Lower lobe of right lung (tissue), 2 donors: ENCODE results near the gene ZNF225. TPM values are rescaled to one million over a fixed set of nuclear protein-coding genes. Genes with fewer than 3 reads are reported as not detected.

Source experiments
- ATAC-seq, 2 donors: fragments of 200-7000 bp; cut with Tn5 transposase; one replicate each; pipeline ENCODE4 v1.9.1; 2020 to 2022; ENCODE audit warnings: mild to moderate bottlenecking in 2 of 2, moderate library complexity in 2 of 2
- DNase-seq: peaks from one replicate; pipeline ENCODE4 v3.0.0-alpha.2; 2020
- H3K27ac ChIP-seq: fragments of 200-600 bp; one replicate; pipeline ENCODE4 v1.8.0; 2022
- H3K27me3 ChIP-seq: fragments of 200-600 bp; one replicate; pipeline ENCODE4 v1.8.0; 2022; ENCODE audit warnings: low read depth
- H3K36me3 ChIP-seq: fragments of 200-600 bp; one replicate; pipeline ENCODE4 v1.8.0; 2022; ENCODE audit warnings: mild to moderate bottlenecking
- H3K4me1 ChIP-seq: fragments of 200-600 bp; one replicate; pipeline ENCODE4 v1.8.0; 2022
- H3K4me3 ChIP-seq: fragments of 200-600 bp; one replicate; pipeline ENCODE4 v1.8.0; 2022; ENCODE audit warnings: mild to moderate bottlenecking
- H3K9me3 ChIP-seq: fragments of 200-600 bp; one replicate; pipeline ENCODE4 v1.8.0; 2022
- intact Hi-C: fragments of 100-400 bp; cut with DNase I; formaldehyde crosslinking; loops from one replicate; pipeline ENCODE4 v1.11.0; 2022
- total RNA-seq: library from RNA; stranded (reverse); fragmentation: NEBNext Ultra II Directional; extraction: Animal tissue kit (Norgen Biotek cat#: 25700); gene quantifications from one replicate; pipeline ENCODE4 v1.2.1, GENCODE V29; 2021
- TF ChIP-seq, protein P1 (sequence below): fragments of 200-600 bp; IDR thresholded peaks from one replicate; pipeline ENCODE4 v1.8.0; 2022; ENCODE audit warnings: antibody characterized with exemption, mild to moderate bottlenecking
- donor health status: DM: no; HTN: yes; CAD: no; lungs with severe emphysema.

ZNF225 gene
- total RNA-seq, 1 donor from 2014 or later, result 6.8 TPM

DNA sequence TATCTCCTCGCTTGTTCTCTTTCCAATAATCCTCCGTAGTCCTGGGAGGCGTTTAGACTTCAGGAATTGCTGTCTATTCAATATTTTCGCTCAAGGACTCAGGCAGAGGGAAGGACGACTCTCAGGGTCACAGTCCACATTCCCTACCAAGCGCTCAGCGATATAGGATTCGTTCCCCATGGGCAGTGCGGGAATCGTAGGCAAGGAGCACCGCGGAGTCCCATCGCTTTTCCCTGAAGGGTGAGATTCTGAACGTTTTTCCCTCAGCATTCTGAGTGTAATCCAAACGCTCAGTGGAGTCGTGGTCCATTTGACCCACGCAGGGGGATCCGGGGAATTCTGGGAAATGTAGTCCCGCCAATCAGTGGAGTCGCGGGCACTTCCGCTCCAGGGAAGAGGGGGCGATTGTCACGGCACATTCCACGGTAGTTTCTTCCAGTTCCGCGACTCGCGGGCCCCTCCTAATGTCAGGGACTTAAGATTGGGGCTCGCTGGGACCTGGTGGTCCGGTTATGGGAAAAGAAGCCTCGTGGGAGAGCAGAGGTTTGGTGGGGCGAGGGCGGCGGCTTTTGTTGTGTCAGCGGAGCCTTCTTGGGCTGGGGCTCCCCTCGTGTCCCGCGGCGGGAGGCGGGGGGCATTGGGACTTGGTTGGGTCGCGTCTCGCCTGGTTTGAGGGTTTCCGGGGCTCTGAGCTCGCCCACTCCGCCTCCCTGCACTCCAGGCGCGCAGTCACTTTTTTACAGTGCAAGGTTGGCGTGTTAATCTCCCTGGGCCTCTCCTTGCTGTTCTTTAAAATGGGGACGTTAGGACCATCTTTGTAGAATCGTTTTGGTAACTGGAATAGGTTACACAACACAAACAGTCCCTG is 28.2 kb downstream of the ZNF225 start, which contains the start of gene ZNF234:
ZNF234 (plus strand) TSS at position 364 of the 868 bp plus-strand sequence. CDS start 3,079 bp downstream, outside the sequence.
- H3K9me3 ChIP-seq, result no peaks in the 10 kb centered on the region
- H3K4me3 ChIP-seq, result peak within 1 kb of the TSS; percentile 92
- peak within 1 kb of the TSS; percentile 79 for H3K27ac ChIP-seq
- intact Hi-C loops, result no loop called here
- peak; percentile 85 for DNase-seq
- TF ChIP-seq, protein P1, sequence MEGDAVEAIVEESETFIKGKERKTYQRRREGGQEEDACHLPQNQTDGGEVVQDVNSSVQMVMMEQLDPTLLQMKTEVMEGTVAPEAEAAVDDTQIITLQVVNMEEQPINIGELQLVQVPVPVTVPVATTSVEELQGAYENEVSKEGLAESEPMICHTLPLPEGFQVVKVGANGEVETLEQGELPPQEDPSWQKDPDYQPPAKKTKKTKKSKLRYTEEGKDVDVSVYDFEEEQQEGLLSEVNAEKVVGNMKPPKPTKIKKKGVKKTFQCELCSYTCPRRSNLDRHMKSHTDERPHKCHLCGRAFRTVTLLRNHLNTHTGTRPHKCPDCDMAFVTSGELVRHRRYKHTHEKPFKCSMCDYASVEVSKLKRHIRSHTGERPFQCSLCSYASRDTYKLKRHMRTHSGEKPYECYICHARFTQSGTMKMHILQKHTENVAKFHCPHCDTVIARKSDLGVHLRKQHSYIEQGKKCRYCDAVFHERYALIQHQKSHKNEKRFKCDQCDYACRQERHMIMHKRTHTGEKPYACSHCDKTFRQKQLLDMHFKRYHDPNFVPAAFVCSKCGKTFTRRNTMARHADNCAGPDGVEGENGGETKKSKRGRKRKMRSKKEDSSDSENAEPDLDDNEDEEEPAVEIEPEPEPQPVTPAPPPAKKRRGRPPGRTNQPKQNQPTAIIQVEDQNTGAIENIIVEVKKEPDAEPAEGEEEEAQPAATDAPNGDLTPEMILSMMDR, result no peak
- peak; percentile 97 to 100 for ATAC-seq
- peaks cover 20% of the 10 kb centered on the region for H3K4me1 ChIP-seq
- no peaks in the 10 kb centered on the region for H3K27me3 ChIP-seq
- H3K36me3 ChIP-seq, result peaks cover 22% of the 10 kb centered on the region

DNA sequence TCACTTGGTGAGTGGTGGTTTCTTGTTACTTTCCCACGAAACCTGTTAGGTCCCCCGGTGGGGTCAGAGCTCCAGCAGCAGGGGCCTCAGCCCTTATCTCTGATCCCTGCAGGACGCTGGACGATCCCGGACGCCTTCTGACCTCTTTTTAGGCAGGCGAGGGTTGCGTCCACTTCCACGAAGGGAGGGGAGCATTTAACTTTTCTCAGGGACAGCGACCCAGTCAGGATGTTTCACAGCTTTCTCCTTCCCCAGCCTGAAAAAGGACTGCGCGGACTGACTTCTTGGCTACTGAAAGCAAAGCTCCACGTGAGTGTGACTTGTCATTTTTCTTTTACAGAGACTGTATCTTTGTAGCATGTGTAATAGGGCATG is 28.8 kb downstream of the ZNF225 start:
- H3K27ac ChIP-seq, result peak overlapping the region; percentile 79
- no peaks in the 10 kb centered on the region for H3K9me3 ChIP-seq
- DNase-seq (no peak), ATAC-seq (peak; percentile 39 to 49)
- intact Hi-C loops, result no loop called here
- peaks cover 20% of the 10 kb centered on the region for H3K4me1 ChIP-seq
- peak overlapping the region; percentile 92 for H3K4me3 ChIP-seq
- peaks cover 25% of the 10 kb centered on the region for H3K36me3 ChIP-seq
- H3K27me3 ChIP-seq, result no peaks in the 10 kb centered on the region
- TF ChIP-seq, protein P1, result no peak

DNA sequence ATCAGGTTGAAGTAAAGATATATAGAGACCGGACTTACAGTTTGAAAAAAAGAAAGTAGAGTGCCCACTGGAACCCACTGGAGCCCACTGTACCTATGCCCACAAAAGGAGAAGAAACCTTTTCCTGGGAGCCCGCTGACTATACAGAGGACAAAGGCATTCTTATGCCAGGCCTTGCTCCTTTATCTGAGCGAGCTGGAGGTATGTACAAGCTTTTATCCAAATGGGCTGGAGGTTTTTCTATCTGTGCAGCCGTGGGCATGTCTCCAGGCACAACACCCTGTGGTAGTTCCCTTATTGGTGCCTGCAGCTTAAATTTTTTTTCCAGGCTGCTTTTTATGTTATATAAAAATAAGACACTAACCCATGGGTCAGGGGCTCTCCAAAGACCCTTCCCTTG is 36.6 kb downstream of the ZNF225 start:
- H3K36me3 ChIP-seq, result peaks cover 86% of the 10 kb centered on the region
- intact Hi-C loops, result no loop called here

DNA sequence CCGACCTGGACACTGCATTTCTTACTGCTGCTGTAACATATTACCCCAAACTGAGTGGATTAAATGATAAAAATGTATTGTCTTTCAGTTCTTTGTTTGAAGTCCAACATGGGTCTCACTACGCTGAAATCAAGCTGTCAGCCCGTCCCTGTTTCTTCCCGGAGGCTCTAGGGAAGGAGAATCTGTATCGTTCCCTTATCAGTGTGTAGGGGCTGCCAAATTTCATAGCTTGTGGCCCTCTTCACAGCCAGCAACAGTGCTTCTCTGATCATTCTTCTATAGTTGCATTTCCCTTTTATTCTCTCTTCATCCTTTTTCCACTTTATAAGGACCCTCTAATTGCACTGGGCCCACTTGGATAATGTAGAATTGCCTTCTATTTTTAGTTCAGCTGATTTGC is 38.3 kb downstream of the ZNF225 start:
- no peak for DNase-seq
- no peak for ATAC-seq
- Histone ChIP-seq H3K27ac (no peak overlapping the region), H3K36me3 (peaks cover 81% of the 10 kb centered on the region), H3K4me3 (no peak overlapping the region), H3K4me1 (no peaks in the 10 kb centered on the region), H3K9me3 (peaks cover 43% of the 10 kb centered on the region), H3K27me3 (no peaks in the 10 kb centered on the region)
- intact Hi-C loops, result no loop called here
- TF ChIP-seq, protein P1, result no peak

More for the DNA sequence above, 36.6 kb downstream of the ZNF225 start:
- ATAC-seq, result no peak
- no peak for DNase-seq
- Histone ChIP-seq H3K9me3 (peaks cover 26% of the 10 kb centered on the region), H3K27me3 (no peaks in the 10 kb centered on the region), H3K4me3 (no peak overlapping the region), H3K27ac (no peak overlapping the region), H3K4me1 (no peaks in the 10 kb centered on the region)
- TF ChIP-seq, protein P1, result no peak

DNA sequence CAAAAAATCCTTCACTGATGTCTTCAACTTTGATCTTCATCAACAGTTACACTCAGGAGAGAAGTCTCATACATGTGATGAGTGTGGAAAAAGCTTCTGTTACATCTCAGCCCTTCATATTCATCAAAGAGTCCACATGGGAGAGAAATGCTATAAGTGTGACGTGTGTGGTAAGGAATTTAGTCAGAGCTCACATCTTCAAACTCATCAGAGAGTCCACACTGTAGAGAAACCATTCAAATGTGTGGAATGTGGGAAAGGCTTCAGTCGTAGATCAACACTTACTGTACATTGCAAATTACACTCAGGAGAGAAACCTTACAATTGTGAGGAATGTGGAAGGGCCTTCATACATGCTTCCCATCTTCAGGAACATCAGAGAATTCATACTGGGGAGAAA is 43.3 kb downstream of the ZNF225 start:
- Histone ChIP-seq H3K4me1 (no peaks in the 10 kb centered on the region), H3K27ac (no peak overlapping the region), H3K36me3 (peaks cover 43% of the 10 kb centered on the region), H3K27me3 (no peaks in the 10 kb centered on the region), H3K9me3 (peaks cover 88% of the 10 kb centered on the region), H3K4me3 (no peak overlapping the region)
- ATAC-seq, result no peak
- DNase-seq, result no peak
- intact Hi-C loops, result no loop called here
- TF ChIP-seq, protein P1, result no peak
